Prostate gland (tissue), 2 donors: ENCODE measurements around the gene PPP1R14C. TPM values are rescaled to one million over a fixed set of nuclear protein-coding genes. Genes with fewer than 3 reads are reported as not detected.

ENCODE experiments used
- DNase-seq: peaks from one replicate; pipeline ENCODE4 v3.0.0-alpha.2; 2019; ENCODE audit warnings: low spot score
- H3K27ac ChIP-seq, 2 donors: fragments of 200-600 bp; sonication (generic); 2 replicates each; pipeline ENCODE4 v1.5.1; 2017 to 2019
- H3K27me3 ChIP-seq: fragments of 200-600 bp; sonication (generic); replicated peaks from 2 replicates; pipeline ENCODE4 v1.5.1; 2019; ENCODE audit not compliant: insufficient read depth
- H3K36me3 ChIP-seq, 2 donors: fragments of 200-600 bp; sonication (generic); 1 replicate in 1 of 2; 2 replicates in 1 of 2; pipeline versions ENCODE4 v1.5.1 to v1.8.1; 2017 to 2019
- H3K4me1 ChIP-seq: fragments of 200-600 bp; sonication (generic); replicated peaks from 2 replicates; pipeline ENCODE4 v1.5.1; 2019
- H3K4me3 ChIP-seq, 2 donors: fragments of 200-600 bp; sonication (generic); 2 replicates each; pipeline ENCODE4 v1.5.1; 2017 to 2019
- H3K9me3 ChIP-seq: fragments of 200-600 bp; sonication (generic); 2 replicates; pipeline ENCODE4 v1.5.1; 2017
- CTCF ChIP-seq, 4 experiments: fragments of 200-600 bp in 2 of 4; fragments of 450-650 bp in 2 of 4; sonication (generic) in 2 of 4; IDR thresholded peaks; 1 replicate in 3 of 4; 2 replicates in 1 of 4; pipeline ENCODE4 v1.5.1; 2016 to 2019; ENCODE audit warnings: antibody characterized with exemption in 4 of 4, mild to moderate bottlenecking in 2 of 4, moderate library complexity in 2 of 4
- POLR2A ChIP-seq: fragments of 450-650 bp; IDR thresholded peaks from one replicate; pipeline ENCODE4 v1.6.1; 2016; ENCODE audit warnings: antibody characterized with exemption, mild to moderate bottlenecking
- POLR2AphosphoS5 ChIP-seq: sonication (generic); formaldehyde crosslinking; IDR thresholded peaks from one replicate; pipeline ENCODE4 v1.6.1; 2017; ENCODE audit warnings: antibody characterized with exemption
- WGBS: methylation state at CpG from one replicate; pipeline ENCODE4 v1.1.5; 2018; 5-methylcytosine and 5-hydroxymethylcytosine counted together
- intact Hi-C: fragments of 100-400 bp; cut with DNase I; formaldehyde crosslinking; loops from one replicate; pipeline ENCODE4 v1.14.2; 2022
- total RNA-seq, 2 donors: library from RNA; depleted of rRNA; stranded (reverse); fragments of >200 nt; gene quantifications; one replicate each; pipeline ENCODE4 v1.1.0, GENCODE V29; 2016

Gene PPP1R14C
- total RNA-seq, 2 donors from 2014 or later: 3.4 to 14.8 TPM

GRCh38 chr6:150152891-150153876, 10.3 kb downstream of the PPP1R14C start:
- peak; percentile 31 for DNase-seq
- peaks cover 3% of the 10 kb centered on the region for H3K27me3 ChIP-seq
- no peak overlapping the region for H3K27ac ChIP-seq

DNA sequence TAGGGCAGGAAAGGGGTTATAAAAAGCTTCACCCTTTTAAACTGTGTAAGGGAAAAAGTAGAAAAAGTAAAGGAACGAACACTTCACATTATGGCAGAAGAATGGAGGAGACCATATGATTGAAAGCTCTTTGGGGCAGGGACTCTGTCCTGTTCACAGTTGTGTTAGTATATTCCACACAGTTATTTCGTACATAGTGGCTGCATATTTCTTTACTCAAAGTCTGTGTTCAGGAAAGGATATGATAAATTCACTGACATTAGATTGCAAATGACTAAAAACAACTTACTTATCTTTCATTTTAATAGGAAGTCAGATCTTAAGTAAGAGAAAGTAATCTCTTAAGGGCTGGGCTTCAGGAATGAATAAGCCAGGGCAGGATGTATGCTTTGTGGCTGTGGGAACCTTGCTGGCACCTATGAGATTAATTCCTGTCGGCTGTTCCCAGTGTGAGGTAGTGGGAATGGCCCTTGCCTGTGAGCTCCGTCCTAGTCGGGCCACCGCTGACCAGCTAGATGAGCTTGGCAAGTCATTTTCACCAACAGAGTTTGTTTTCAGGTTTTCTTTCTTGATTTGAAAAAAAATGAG, 11.2 kb downstream of the PPP1R14C start:
- no peaks in the 10 kb centered on the region for H3K9me3 ChIP-seq
- no peak overlapping the region for H3K4me3 ChIP-seq
- peaks cover 3% of the 10 kb centered on the region for H3K27me3 ChIP-seq
- H3K4me1 ChIP-seq: no peaks in the 10 kb centered on the region
- H3K27ac ChIP-seq: no peak overlapping the region
- DNase-seq: no peak
- H3K36me3 ChIP-seq: no peaks in the 10 kb centered on the region
- 52% methylated on average over 6 of the region's 6 CpGs for WGBS
- intact Hi-C loops: no loop called here
- TF ChIP-seq CTCF (IDR thresholded peaks at IDR 0.05) (no peak), POLR2A (no peak), POLR2AphosphoS5 (no peak)

More at GRCh38 chr6:150152891-150153876, 10.3 kb downstream of the PPP1R14C start:
- H3K9me3 ChIP-seq: no peaks in the 10 kb centered on the region
- no peak overlapping the region for H3K4me3 ChIP-seq
- WGBS: 38% methylated on average over 9 of the region's 9 CpGs
- intact Hi-C loops: no loop called here
- H3K36me3 ChIP-seq: no peaks in the 10 kb centered on the region
- TF ChIP-seq POLR2AphosphoS5 (peak; percentile 44), CTCF (IDR thresholded peaks at IDR 0.05) (no peak)
- no peaks in the 10 kb centered on the region for H3K4me1 ChIP-seq

GRCh38 chr6:150156460-150156859, 13.6 kb downstream of the PPP1R14C start:
- H3K4me1 ChIP-seq: no peaks in the 10 kb centered on the region
- WGBS: 89% methylated on average over 3 of the region's 3 CpGs
- DNase-seq: no peak
- TF ChIP-seq CTCF (IDR thresholded peaks at IDR 0.05) (no peak), POLR2AphosphoS5 (no peak), POLR2A (no peak)
- no peaks in the 10 kb centered on the region for H3K36me3 ChIP-seq
- no peaks in the 10 kb centered on the region for H3K9me3 ChIP-seq
- intact Hi-C loops: no loop called here
- H3K27ac ChIP-seq: no peak overlapping the region
- H3K4me3 ChIP-seq: no peak overlapping the region
- peaks cover 3% of the 10 kb centered on the region for H3K27me3 ChIP-seq

- no peak for DNase-seq
- WGBS: 85% methylated on average over 1 of the region's 1 CpG
- Histone ChIP-seq H3K4me3 (no peak overlapping the region), H3K4me1 (no peaks in the 10 kb centered on the region), H3K36me3 (no peaks in the 10 kb centered on the region), H3K27ac (no peak overlapping the region), H3K9me3 (no peaks in the 10 kb centered on the region), H3K27me3 (peaks cover 3% of the 10 kb centered on the region)
- TF ChIP-seq CTCF (IDR thresholded peaks at IDR 0.05) (no peak), POLR2AphosphoS5 (no peak), POLR2A (no peak)
- intact Hi-C loops: no loop called here
Measured at GRCh38 chr6:150157081-150157480, 14.2 kb downstream of the PPP1R14C start.
